Measurements from ENCODE around the gene FILIP1L. TPM values are rescaled to one million over a fixed set of nuclear protein-coding genes. Genes with fewer than 3 reads are reported as not detected.

FILIP1L gene
- 28.6 TPM for total RNA-seq
- long read RNA-seq, full-length matches to known transcripts = 31 of 39 reads
- long read RNA-seq, partial matches to known transcripts = 0 of 39 reads
- long read RNA-seq, other reads (novel, unspliced or antisense) = 8 of 39 reads

DNA sequence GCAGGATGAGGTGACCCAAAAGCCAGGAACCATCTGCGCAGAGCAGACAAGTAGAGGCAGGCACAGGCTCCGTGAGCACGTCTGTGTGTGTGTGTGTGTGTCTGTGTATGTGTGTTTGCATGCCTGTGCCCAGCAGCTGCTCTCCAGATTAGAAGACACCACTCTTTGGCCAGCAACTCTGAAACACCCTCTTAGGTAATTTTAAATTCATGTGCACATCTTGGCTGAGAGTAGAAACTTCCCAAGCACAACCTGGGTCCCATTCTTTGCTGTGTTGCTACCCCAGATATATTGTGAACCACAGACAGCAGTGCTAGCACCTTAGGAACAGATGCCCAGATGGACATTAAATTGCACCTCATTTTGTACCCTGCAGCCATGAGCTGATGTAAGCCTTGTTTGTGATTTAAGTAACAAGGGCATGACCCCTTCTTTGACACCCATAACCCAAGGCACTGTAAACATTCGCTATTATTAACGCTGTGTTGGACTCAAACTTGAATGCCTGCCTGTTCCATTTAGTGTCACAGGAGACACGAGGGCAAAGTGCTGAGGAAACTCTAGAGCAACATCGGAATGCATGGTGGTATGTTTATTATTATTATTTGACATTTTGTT, at the start of gene FILIP1L:
FILIP1L (minus strand) TSS at position 89 of the 618 bp plus-strand sequence.
- intact Hi-C loops (cut with micrococcal nuclease) = no loop called here
- DNase-seq = peak; percentile 60
- peak; percentile 94 for ATAC-seq

DNA sequence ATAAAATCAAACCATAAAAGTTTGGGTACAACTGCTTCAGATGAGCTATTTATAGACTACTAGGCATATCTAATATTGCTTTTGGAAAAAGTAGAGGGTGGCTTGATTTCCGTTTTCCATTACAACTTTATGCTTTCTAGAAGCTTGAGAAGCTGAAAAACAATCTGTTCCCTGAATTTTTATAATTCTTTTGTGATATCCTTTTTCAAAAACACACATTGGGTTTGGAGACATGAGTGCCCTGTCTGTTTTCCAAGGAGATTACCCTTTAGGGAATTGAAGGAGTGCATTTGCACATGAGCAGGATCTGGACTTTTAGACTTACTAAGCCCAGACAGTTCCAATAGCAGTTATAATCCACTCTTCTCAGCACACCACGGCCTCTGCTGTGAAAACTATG, 49.5 kb upstream of the FILIP1L start:
- ATAC-seq = peak; percentile 71
- intact Hi-C loops (cut with micrococcal nuclease) = no loop called here
- DNase-seq = no peak

DNA sequence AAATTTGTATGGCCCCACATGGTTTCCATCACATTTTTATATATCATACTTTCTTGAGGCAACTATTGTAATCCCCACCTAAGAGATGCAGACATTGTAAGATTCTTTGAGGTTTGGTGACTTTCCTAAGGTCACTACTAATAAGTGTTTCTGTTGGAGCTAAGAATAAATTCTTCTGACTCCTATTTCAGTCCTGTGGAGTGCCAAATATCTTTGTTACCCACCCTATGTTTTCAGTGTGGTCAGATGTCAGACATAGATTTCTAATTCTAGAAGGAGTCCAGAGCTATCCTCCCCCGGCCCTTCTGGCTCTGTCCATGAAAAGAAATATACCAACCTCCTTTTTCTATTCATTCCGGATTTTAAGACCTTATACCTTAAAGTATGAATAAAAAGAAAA, 46.2 kb upstream of the FILIP1L start:
- DNase-seq = no peak
- no peak for ATAC-seq
- intact Hi-C loops (cut with micrococcal nuclease) = no loop called here

DNA sequence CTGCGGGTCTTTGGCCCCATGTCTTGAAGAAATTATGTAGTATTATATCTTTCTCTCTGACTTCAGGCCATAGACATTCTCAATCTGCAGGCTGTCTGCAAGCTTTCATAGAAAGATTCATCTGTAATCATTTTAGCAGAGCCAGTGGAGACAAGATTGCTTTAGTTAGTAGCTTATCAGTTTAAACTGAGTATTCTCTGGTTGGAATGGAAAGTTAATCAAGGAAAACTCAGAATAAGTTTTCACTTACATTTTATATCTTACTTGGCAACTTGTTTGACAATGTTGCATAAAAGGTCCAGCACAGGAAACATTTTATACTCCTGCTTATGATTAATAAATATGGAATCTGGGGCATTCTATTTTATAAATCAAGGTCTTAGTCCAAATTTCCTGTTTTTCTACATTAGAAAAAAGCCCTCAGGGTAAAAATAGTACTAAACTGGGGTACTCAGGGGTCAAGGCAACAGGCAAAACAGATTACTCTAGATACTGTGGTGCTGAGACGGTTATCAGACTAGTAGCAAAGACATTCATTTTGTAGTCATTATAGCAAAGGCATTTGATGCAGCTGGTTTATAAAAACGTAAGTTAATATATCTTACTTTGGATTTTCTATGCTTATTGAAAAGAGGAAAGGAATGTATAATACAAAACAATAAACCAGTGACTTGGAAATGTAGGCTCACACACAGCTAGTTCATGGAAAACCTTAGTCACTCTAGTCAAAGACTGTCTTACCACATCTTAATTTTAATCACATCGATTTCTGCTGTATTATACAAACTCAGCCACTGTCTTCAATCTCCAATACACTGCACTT, 45.2 kb upstream of the FILIP1L start:
- peak; percentile 19 for ATAC-seq
- intact Hi-C loops (cut with micrococcal nuclease) = no loop called here

DNA sequence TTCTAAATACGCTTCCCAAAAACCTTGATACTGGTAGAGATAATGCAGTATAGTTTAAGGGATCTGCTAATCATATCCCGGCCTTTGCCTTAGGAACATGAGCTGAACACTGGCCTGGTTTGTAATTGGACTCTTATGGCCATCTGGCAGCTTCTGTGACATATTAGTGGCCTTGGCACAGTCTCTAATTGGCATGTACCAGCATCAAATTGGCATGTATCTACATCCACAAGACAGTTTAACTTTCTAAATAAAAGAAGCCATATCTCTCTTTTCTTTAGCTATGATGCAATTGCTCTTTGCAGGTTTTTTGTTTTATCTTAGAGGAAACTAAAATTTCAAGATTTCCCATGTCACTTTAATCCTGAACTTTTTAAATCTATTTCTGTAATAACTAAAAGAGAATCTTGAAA, 44.6 kb upstream of the FILIP1L start:
- no peak for DNase-seq
- intact Hi-C loops (cut with micrococcal nuclease) = no loop called here
- peak; percentile 87 for ATAC-seq

More for the DNA sequence above, 45.2 kb upstream of the FILIP1L start:
- DNase-seq = no peak

DNA sequence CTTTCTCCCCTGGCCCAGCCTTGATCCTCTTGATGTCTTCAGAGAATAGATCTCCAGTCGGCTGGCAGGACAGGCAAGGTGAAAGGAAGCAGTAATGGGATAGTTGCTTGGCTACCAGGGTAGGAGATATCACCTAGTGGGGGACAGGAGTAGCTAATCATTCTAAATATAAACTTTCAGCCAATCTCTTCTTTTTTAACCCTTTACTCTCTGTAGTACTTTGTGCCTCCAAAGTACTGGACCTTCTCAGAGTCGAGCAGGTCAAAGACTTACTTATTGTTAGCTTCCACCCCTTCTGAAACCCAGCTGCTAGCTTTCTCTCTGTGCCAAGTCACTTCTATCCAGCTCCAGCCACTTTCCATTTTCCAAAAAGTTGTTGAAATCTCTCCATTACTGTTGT, 43.4 kb upstream of the FILIP1L start:
- intact Hi-C loops (cut with micrococcal nuclease) = no loop called here
- no peak for DNase-seq
- ATAC-seq = peak; percentile 67

DNA sequence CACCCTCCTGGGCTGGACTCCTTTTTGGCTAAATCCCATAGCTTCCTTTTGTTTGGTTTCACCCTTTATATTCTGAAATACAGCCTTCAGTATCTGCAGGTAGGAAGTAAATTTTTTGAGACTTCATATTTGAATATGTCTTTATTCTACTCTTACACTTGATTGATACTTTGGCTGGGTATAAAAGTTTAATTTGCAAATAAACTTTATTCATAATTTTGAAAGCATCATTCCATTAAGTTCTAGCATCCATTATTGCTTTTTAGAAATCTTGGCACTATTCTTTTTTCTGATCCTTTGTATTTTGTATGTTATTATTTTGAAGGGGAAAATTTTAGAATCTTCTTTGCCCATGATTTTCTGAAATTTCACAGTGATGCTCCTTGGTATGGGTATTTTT, 41.3 kb upstream of the FILIP1L start:
- DNase-seq = no peak
- ATAC-seq = no peak
- intact Hi-C loops (cut with micrococcal nuclease) = no loop called here

DNA sequence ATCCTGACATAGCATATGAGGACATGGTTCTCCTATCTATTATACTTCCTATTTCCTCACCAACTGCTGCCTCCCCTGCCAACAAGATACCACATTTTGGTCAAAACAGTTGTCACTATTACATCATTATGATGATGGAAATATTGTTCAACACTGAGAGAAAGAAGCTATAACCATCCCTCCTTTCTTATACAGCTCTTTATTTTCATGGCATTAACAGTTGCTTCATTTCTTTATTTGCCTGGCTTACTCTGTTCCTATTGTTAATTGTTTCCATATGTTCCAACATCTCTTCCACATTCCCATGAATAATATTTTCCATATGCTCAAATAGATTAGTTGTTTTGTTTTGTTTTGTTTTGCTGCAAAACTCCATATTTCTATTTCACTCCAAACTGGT, 40.8 kb upstream of the FILIP1L start:
- intact Hi-C loops (cut with micrococcal nuclease) = no loop called here
- DNase-seq = no peak
- ATAC-seq = no peak

DNA sequence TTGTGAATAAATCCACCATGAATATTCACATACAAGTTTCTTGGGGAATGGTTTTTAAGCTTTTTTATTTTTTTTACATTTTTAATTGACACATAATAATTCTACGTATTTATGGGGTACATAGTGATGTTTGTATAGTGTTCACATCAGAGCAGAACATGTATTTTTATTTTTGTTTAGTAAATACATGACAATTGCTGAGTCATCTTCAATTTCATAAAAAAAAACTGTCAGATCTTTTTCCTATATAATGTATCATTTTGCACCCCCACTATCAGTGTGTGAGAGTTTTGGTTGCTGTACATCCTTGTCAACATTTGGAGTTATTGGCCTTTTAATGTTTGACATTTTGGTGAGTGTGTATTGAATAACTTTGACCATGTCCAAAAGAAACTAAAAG, 39.9 kb upstream of the FILIP1L start:
- intact Hi-C loops (cut with micrococcal nuclease) = no loop called here

DNA sequence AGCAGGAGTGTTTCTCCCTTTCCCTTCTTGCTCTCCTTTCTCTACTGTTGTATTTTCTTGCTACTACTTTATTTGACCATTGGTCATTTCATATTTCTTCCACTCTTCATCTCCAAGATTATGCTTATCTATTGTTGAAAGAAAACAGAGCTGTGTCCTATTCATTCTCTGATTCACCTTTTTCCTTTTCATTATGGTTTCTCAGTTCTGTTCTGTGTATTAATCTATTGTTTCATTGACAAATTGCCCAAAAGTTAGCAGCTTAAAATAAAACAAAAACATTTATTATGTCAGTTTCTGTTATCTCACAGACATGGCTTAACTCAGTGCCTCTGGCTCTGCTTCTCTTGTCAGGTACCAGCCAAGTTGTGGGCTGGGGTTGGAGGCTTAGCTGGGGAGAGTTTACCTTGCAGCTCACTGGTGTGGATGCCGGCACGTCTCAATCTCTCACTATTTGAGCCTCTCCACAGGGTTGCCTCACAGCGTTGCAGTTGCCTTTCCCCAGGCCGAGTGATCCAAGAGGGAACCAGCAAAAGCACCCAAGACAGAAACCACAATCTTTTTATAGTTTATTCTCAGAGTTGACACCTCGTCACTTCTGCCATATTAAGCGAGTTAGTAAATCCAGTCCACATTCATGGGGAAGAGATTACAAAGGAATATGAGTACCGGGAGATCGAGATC, 36.9 kb upstream of the FILIP1L start:
- ATAC-seq (peak; percentile 74), DNase-seq (peak; percentile 37)
- intact Hi-C loops (cut with micrococcal nuclease) = no loop called here

More for the DNA sequence above, 39.9 kb upstream of the FILIP1L start:
- no peak for ATAC-seq
- DNase-seq = no peak

DNA sequence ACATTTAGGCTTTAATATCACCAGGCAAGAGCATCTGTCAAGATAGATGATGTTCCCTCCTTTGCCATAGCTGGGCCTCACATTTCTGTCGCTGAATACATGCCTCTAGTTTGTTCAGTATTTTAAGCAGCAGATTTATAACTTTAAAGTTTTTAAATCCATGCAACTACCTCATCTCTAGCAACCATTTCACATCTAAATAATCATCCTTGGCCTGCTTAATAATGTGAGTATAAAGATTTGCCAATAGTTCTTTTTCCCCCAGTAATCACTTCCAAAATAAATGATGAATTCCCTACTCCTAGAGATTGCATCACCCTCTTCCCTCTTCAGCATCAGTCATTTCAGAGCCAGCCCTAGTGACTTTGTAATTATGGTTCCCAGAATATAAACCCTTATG, 36.2 kb upstream of the FILIP1L start:
- intact Hi-C loops (cut with micrococcal nuclease) = no loop called here
- DNase-seq = no peak
- ATAC-seq = peak; percentile 85

DNA sequence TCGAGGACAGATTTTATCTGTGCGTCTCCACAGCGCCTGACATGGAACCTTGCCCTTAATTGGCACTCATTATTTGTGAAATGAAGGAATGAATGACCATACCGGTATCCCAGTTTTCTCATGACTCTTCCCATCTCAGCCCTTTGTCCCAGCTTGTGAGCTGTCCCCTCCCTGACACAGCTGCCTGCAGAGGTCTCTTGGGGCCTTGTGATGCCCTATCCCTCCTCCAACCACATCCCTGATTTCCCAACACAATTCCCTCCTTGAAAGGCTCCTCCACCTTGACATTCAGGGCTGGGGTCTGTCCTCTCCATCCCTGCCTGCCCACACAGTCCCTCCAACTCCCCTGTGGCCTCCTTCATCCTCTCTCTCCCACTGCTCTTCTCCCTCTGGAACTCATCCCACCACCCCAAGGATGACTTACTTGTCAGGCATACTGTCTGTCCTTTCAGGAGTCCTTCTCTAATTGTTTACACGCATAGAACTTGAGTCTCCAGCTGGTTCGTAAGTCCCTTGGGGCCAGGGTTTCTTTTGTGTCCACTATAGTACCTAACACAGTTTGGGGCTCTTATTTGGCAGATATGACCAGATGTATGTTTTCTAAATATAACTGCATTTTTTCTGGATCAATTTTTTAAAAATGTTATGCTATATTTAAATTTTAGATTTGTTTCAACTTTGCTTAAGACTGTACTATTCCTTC, 35.6 kb upstream of the FILIP1L start:
- DNase-seq (no peak), ATAC-seq (peak; percentile 30)
- intact Hi-C loops (cut with micrococcal nuclease) = no loop called here

DNA sequence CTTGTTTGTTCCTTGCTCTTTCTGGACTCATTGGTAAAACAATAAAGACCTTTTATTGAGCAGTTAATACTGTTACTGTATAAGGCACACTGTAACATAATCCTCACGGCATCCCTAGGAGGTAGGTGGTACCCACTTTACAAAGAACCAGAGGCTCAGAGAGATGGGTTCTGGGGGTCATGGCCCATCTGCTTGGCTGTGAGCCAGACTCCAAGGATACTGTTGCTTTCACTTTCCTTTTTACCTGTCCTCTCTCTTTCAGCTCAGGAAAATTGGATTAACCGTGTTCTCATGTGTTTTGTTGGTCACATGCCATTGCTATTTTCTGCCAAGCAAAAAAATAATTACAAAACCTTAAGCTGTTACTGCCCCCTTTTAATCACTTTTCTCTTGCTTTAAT, 34.8 kb upstream of the FILIP1L start:
- DNase-seq (no peak), ATAC-seq (no peak)
- intact Hi-C loops (cut with micrococcal nuclease) = no loop called here

DNA sequence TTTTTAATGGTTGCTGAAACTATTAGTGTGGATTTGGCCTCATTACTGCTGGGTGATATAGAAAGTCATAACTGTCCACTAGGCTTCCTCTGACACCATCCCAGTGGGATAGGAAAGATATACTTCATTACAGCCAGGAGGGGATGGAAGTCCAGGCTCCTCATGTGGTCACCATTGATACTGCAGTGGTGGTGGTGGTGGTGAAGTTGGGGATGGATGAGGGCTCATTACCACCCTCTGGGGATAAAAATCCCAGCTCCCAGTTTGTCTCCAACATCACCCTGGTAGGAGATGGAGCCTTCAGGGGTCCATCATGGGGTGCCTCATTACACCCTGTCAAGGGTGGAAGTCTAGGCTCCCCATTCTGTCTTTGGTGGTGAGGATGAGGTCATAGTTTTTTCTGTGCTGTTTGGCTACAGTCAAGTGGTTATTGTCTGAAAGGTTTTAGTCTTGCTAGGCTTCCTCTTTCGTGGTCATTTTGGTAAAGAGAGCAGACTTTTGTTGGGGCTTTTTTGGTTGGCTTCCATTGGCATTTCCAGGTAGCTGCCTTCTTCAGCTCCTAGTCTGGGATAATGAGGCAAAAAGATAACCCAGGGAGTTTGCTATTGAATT, 30.1 kb upstream of the FILIP1L start:
- intact Hi-C loops (cut with micrococcal nuclease) = no loop called here
- ATAC-seq = no peak
- DNase-seq = no peak

DNA sequence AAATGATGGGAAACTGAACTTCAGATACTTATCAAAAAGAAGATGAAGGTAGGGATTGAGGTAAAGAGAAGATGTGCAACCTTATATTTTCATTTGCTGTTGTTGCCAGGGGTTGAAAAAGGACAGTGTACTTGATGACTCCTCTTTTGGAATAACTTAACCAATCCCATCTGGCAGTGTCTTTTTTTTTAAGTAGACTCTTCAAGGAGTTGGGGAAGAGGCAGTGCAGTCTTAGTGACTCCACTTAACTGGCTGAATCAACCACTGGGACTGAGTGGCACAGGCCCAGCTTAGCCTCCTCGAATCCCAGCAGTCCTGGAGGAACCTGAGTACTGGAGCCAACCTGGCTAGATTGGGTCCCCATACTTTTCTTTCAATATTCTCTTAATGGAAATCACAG, 27.3 kb upstream of the FILIP1L start:
- DNase-seq (no peak), ATAC-seq (no peak)
- intact Hi-C loops (cut with micrococcal nuclease) = no loop called here

DNA sequence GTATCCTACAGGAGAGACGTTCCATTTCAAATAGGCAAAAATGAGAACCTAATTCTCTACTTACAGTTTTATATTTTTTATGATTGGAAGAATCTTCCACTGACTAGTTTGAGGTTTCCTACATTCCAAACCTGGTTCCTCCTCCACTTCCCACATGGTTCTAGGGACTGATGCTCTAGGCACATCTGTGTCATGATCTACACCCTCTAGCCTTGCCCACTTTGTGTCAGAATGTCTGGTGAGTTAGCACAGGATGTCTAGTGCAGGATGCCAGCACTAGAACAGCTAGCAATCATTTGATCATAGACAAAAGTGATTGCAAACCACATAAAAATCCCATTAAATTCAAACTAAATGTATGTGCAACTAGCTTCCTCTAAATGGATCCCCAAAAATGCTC, 26.7 kb upstream of the FILIP1L start:
- DNase-seq (no peak), ATAC-seq (no peak)
- intact Hi-C loops (cut with micrococcal nuclease) = no loop called here

DNA sequence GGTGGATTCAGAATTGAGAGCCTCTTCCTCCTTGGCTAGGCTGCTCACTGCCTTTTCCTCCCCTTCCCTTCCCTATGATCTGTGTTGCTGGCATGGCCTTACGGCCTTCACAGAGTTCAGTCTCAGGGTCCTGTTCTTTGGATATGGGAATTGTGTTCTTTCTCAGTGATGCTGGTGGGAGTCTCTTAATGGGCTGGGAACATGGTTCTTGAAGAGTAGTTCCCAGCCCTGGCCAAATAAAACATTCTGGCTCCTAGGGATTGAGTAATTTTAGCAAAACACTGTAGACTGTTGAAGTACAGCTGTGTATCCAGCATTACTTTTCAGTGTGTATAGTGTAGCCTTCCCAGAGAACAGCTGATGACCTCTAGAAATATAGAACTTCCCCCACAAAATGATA, 22.6 kb upstream of the FILIP1L start:
- peak; percentile 97 for ATAC-seq
- intact Hi-C loops (cut with micrococcal nuclease) = no loop called here
- DNase-seq = no peak

DNA sequence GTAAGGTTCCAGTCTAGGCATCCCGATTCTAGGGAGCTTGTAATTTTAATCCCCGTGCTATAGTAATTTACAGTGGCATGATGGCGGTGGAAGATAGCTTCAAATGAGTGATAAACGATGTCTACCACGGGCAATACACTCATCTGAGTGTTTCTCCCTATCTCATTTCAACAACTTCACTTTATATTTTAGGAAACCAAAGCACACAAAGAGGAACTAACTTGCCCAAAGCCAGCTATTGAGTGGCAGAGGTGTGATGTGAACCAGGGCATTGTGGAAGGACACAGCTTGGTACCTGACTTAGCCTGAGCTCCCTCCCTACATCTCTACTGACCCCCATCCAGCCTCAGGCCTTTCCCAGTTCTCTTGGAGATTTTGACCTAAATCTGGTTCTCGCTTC, 16.9 kb upstream of the FILIP1L start:
- DNase-seq = no peak
- intact Hi-C loops (cut with micrococcal nuclease) = no loop called here
- ATAC-seq = no peak

DNA sequence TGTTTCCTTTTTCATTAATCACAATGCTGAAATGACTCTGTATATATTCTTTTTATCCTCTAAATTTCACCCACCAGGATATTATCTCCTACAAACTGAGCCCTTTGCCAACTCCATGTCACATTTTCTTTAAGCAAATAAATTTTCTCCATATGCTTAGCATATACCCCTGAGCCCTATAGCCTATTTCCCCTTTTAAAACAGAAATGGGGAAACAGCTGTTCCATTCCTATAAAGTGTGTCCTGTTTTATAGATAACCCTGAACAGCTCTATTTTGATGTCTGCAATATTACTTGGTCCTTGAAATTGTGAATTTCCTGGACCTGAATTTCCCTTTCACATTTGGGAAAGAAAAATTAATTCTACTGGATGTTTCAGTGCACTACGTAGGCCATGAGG, 15.6 kb upstream of the FILIP1L start:
- DNase-seq (no peak), ATAC-seq (no peak)
- intact Hi-C loops (cut with micrococcal nuclease) = no loop called here
